Endometrium (tissue), 2 donors: ENCODE data around the gene OSBPL5.

ENCODE experiments used
- FAIRE-seq: peaks from 2 replicates; lab custom pipeline; 2012; peaks lifted over from hg19 to GRCh38; lab: Jason Lieb, UNC
- donor health status: control.
- donor health status: control.

Gene OSBPL5

DNA sequence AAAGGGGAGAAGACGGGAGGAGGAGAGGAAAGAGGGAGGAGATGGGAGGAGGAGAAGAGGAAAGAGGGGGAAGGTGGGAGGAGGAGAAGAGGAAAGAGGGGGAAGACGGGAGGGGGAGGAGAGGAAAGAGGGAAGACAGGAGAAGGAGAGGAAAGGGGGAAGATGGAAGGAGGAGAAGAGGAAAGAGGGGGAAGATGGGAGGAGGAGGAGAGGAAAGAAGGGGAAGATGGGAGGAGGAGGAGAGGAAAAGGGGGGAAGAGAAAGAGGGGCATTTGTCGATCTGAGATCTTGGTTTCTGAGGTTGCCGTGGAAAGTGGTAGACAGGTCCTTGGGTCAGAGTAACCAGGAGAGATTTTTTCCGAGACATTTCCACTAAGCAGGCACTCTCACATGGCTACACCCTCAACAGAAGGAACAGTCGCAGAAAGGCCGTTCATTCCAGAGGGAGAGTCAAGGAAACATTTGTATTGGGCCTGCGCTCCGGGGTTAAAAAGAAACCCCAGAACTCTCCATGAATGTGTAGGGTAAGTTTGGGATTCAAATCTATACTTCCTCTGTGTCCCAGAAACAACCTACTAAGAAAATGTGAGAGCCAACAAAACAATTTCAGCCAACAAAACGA is 68.1 kb downstream of the OSBPL5 start:
- no peak for FAIRE-seq

- peak; percentile 68 for FAIRE-seq
Measured at GRCh38 chr11:3095712-3096361, 69.3 kb downstream of the OSBPL5 start.

DNA sequence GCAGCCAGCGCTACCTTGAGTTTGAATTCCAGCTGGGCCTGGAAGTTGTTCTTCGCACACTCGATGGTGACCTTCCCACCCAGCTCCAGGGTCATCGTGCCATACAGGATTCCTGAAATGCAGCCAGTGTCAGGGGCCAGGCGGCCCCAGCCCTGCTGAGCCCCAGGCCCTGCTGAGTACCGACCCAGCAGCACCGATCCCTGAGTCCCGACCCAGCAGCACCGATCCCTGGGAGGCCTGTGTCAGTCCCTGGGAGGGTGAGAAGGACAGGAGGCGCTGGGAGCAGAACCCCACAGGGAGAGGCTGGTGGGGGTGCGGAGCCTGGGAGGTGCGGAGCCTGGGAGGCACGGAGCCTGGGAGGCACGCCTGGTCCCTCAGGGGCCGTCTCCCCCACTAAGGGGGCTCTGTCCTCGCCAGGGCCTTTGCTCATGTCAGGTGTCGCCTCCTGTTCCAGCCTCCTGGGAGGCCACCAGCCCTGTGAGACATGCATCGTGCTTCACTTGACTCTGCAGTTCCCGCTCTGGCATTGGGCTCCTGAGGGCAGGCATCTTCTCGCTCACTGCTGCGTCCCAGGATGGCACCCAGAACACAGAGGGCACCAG is 70.8 kb downstream of the OSBPL5 start:
- no peak for FAIRE-seq

DNA sequence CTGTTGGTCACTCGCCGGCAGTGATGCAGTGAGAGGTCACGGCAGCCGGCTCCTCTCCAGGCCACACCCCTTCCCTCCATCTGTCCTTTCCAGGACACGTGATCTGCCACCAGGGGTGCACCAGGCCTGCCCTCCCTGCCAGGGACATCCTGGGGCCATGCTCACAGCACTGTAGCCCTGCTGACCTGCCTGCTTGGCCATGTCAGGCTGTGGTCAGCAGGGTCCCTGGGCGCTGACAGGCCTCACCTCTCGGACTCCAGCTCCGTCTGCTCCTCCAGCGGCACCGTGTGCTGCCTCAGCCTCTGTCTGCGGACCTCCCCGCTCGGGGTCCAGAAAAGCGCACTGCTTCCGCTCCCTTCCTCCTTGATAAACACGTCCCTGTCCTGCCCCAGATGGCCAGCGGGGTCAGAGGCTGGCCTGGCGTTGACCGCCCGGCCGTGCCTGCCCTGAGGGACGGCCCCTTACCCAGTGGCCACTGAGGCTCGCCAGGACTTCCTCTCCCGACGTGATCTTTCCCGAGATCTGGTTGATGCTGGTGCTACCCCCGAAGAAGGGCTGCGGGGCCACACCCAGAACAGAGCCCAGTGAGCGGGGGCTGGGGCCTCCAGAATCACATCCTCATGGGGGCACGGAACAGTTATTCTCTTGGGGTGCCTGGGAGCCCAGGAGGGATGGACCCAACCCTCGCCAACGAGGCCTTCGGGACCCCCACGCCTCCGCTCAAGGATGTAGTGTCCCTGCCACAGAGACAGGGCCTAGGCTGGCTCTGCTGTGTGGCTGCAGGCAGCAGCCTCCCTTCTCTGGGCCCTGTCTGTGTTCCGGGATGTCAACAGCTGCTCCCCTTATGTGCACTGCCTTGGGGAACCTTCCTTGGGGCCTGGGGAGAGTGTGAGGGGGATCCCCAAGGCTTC is 71.6 kb downstream of the OSBPL5 start:
- FAIRE-seq = no peak

- FAIRE-seq = no peak
Measured at GRCh38 chr11:3092603-3093141, 72.4 kb downstream of the OSBPL5 start.

- FAIRE-seq = no peak
Measured at GRCh38 chr11:3091846-3092602, 73.1 kb downstream of the OSBPL5 start.

- FAIRE-seq = no peak
Measured at GRCh38 chr11:3091081-3091845, 73.8 kb downstream of the OSBPL5 start.

- FAIRE-seq = no peak
Measured at GRCh38 chr11:3090096-3090901, 74.8 kb downstream of the OSBPL5 start.

DNA sequence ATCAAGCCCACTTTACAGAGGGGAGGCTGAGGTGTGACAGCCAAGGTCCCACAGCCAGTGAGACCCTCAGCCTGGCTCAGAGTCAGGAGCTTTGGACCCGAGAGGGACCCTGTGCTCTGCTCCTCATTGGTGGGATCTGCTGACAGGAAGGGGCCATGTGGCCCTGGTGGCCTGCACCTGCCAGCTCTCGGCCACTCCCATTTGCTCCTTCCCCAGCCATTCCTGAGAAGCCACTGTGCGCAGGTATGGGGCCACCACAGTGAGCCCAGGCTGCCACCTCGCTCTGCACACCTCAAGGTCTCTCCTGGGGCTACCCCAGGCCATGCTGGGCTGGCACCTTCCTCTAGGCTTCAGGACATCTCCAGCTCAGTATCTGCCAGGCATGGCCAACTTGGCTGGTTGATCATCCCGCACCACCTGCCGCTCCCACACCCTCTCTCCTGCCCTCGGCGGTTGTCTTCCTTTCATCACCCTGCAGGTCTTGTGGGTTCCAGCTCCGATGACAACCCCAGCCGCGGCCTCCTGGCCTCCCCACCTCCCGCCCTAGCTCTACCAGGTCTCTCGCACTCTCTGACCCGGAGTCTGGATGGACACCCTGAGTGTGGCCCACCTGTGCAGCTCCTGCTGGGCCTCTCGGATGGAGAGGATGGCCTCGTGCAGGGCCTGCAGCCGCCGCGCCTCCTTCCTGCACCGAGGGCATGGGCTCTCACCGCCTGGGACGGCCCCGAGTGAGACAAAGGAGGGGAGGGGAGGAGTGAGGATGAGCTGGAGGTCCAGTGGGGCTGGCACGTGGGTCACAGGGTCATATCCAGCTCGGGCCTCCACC is 75.7 kb downstream of the OSBPL5 start:
- FAIRE-seq = no peak

DNA sequence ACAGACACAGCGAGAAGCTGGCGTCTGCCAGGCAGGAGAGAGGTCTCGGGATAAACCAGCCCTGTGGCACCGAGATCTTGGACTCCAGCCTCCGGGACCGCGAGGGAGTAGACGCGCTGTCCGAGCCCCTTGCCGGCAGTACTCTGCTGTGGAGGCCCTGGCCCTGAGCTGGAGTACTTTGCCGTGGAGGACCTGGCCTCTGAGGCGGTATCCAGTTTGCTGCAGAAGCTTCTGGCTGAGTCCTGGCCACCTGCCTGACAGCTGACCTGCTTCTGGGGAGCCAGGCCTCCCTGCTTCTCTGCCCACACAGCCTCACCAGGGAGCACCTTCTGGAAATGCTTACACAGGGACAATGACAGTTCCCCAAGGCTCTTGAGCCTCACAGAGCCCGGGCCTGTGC is 76.3 kb downstream of the OSBPL5 start:
- FAIRE-seq = no peak

DNA sequence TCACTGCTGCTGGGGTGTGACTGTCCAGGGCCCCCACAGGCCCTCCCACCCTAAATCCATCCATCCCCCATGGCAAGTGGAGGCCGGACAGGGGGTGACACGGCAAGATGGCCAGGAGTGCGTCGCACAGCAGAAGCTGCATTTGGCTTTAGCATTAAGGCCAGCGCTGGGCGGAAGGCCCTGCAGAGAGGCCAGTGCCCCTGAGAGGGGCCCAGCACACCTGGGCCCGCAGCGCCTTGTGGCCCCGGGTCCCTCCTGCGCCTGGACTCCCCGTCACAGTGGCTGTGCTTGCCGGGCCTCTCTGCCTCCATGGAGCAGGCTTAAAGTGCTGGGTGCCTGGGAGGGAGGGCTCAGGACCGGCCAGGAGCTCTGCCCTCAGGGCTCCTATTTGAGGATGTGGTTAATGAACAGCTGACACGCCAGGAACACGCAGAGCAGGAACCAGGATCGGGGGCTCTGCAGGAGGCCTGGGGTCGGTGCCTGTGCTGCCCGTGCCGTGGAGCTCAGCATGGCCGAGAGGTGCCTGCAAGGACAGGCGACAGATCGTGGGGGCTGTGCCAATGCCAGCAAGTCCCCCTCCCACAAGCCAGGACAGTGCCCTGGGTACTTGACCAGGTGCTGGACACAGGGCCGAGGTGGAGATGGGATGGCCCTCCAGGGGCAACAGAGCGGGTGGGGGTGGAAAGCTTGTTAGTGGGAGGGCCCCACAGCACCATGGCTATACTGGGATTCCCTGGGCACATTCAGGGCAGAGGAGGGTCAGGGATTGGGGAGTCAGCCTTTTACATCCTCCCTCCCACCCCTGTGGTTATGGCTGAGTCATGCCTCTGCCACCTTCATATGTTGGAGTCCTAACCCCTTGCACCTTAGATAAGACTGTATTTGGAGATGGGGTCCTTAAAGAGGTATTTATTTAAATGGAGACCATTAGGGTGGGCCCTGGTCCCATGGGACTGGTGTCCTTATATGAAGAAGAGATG is 77.0 kb downstream of the OSBPL5 start:
- no peak for FAIRE-seq

DNA sequence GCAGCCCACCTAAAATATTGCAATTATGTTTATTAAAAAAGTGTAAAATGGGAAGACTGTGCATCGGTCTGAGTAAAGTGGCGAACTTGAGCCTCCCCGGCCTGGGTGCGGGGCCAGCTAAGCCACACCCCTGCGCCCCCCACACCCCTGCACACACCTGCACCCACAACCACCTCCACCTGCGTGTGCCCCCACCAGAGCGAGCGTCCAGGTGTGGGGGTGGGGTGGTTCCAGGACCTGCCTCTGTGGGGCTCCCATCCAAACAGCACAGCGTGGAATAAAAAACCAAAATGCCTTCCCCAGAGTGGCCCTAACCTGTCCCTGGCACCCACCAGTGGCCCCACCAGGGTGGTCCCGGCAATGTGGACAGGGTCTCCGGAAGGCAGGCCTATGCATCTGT is 77.7 kb downstream of the OSBPL5 start:
- FAIRE-seq = no peak

DNA sequence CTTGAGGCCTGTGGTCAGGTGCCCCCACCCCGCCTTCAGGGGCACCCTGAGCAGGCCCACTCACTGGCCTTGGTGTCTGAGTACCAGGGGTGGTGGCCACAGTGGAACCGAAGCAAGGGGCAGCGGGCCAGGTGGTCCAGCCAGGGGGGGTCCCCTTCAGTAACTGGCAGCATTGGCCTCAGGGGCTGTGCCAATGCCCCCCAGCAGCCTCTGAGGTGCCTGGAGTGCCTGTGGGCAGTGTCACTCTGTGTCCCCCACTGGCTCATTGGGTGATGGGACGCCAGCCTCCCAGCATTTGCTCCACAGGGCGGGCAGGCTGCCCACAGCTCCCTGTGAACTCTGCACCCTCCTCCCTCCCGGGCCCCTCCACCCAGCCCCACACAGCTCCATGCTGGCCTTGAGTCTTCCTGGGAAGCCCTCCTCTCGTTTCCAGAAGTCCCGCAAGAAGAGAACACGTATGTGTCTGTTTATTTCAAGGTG is 78.4 kb downstream of the OSBPL5 start:
- no peak for FAIRE-seq

DNA sequence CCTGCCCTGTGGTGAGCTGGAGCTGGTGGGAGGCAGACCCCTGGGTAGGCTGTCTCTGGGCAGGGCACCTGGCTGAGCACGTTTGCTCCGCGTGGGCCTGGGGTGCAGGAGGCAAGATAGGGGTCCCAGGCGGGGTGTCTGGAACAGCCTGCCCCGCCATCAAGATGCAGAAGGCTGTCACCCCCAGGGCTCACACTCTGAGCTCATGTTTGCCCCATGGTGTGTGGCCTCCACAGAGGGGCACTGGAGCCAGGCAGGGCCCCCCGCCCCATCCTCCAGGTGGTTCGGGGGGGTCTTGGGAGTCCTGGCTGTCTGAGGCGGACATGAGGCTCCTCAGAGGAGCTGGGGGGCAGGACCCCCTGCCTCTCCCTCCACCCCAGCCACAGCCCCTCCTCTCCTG is 79.0 kb downstream of the OSBPL5 start:
- FAIRE-seq = no peak

DNA sequence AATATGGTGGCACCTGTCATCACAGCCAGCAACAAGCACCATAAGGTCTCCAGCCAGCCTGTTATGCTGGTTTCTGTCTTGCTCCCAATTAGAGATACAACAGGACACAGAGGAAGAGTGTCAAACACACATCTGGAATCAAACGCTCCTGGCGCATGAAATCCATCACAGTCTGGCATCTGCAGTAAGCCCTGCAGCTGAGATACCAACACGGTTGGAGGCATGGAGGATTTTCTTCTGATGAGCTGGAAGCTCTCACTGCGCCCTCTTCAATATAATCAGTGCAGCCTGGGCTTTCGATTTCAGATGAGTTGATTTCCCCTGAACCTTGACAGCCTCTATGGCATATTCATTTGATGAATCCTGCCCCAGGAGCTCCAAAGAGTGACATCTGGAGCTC is 80.1 kb downstream of the OSBPL5 start:
- FAIRE-seq = no peak

DNA sequence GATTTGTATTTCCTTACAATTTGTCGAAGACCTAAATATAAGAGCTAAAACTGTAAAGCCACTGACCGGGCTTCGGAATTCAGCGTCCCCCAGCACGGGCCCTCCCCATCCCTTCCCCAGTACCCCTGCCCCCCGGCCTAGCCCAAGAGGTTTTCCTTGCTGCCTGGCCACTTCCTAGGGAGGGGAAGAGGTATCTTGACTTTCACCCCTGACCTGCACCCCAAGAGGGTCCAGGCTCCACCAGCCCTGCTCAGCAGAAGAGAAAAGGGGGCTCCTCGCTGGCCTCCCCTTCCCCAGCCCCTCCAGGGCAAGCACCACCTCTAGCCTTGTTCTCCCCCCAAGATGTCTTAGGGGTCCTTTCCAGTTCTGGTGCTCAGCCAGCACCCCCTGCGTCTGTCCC is 81.8 kb downstream of the OSBPL5 start:
- no peak for FAIRE-seq

GRCh38 chr11:3081386-3081751 is 83.7 kb downstream of the OSBPL5 start:
- no peak for FAIRE-seq
